HepG2 (cell line): ENCODE data around the gene STUB1. TPM values are rescaled to one million over a fixed set of nuclear protein-coding genes. Genes with fewer than 3 reads are reported as not detected.

Experiments
- BHLHE40 ChIP-seq: IDR thresholded peaks from 2 replicates; pipeline ENCODE4 v1.6.1; 2011; ENCODE audit warnings: low read length, improper control_type of control experiment
- CENPX ChIP-seq: sonication (generic); formaldehyde crosslinking; IDR thresholded peaks from 2 replicates; pipeline ENCODE4 v1.9.0; 2021; ENCODE audit warnings: mild to moderate bottlenecking, missing genetic modification reagents, moderate library complexity
- HOXD1 ChIP-seq: sonication (generic); formaldehyde crosslinking; IDR thresholded peaks from 2 replicates; pipeline ENCODE4 v1.5.0; 2020; ENCODE audit warnings: missing genetic modification reagents
- REPIN1 ChIP-seq: sonication (generic); formaldehyde crosslinking; IDR thresholded peaks from 2 replicates; pipeline ENCODE4 v1.8.0; 2022; ENCODE audit warnings: missing genetic modification reagents, low read depth, mild to moderate bottlenecking, borderline replicate concordance
- RXRB ChIP-seq: IDR thresholded peaks from 2 replicates; pipeline ENCODE4 v1.6.1; 2016; ENCODE audit warnings: borderline replicate concordance, missing genetic modification reagents, missing compliant biosample characterization
- SP4 ChIP-seq: sonication (generic); formaldehyde crosslinking; IDR thresholded peaks from 2 replicates; pipeline ENCODE4 v1.8.1; 2023; ENCODE audit warnings: mild to moderate bottlenecking, missing genetic modification reagents
- TBX2 ChIP-seq: sonication (generic); formaldehyde crosslinking; IDR thresholded peaks from 2 replicates; pipeline ENCODE4 v1.5.0; 2020; ENCODE audit warnings: missing genetic modification reagents, mild to moderate bottlenecking, borderline replicate concordance
- ZKSCAN1 ChIP-seq: fragments of 150-350 bp; IDR thresholded peaks from 2 replicates; pipeline ENCODE4 v1.6.1; 2014; ENCODE audit warnings: low read length
- ZNF567 ChIP-seq: sonication (generic); formaldehyde crosslinking; IDR thresholded peaks from 2 replicates; pipeline ENCODE4 v1.8.1; 2023; ENCODE audit warnings: mild to moderate bottlenecking, missing genetic modification reagents, borderline replicate concordance
- ZSCAN21 ChIP-seq: sonication (generic); formaldehyde crosslinking; IDR thresholded peaks from 2 replicates; pipeline ENCODE4 v1.8.0; 2022; ENCODE audit warnings: mild to moderate bottlenecking, missing genetic modification reagents, moderate library complexity, borderline replicate concordance
- polyA plus RNA-seq, 8 experiments: library from polyadenylated mRNA; depleted of rRNA in 3 of 8; stranded (reverse) in 7 of 8; unstranded in 1 of 8; fragments of >200 nt; fragmentation: Illumina TruSeq in 4 of 8; extraction: Trizol in 4 of 8; gene quantifications; 2 replicates each; pipeline versions ENCODE4 v1.2.1 to v1.2.3, GENCODE V29; 2011 to 2016; ENCODE audit warnings: low read depth in 4 of 8, missing spikeins in 1 of 8, mixed read lengths in 1 of 8; ENCODE audit not compliant: insufficient read depth in 1 of 8
- total RNA-seq, 5 experiments: library from RNA; depleted of rRNA; stranded (reverse); fragments of >200 nt; fragmentation: Illumina TruSeq; extraction: Trizol; gene quantifications; 2 replicates each; pipeline ENCODE4 v1.2.3, GENCODE V29; 2016; ENCODE audit warnings: low read depth in 1 of 5
- TF ChIP-seq, protein P1 (sequence below): sonication (generic); formaldehyde crosslinking; IDR thresholded peaks from 2 replicates; pipeline ENCODE4 v1.4.0; 2020; ENCODE audit warnings: mild to moderate bottlenecking, missing genetic modification reagents
- TF ChIP-seq, protein P2 (sequence below): sonication (generic); formaldehyde crosslinking; IDR thresholded peaks from 2 replicates; pipeline ENCODE4 v1.4.0; 2020; ENCODE audit warnings: missing genetic modification reagents
- TF ChIP-seq, protein P3 (sequence below): IDR thresholded peaks from 2 replicates; pipeline ENCODE4 v1.6.1; 2012; ENCODE audit warnings: low read length, improper control_type of control experiment

The STUB1 gene
- total and polyA plus RNA-seq, 2 of the 13 experiments (the other 11 are each of a cell fraction or from before 2014, with no cell fraction given), result 52.9 to 78.2 TPM

DNA sequence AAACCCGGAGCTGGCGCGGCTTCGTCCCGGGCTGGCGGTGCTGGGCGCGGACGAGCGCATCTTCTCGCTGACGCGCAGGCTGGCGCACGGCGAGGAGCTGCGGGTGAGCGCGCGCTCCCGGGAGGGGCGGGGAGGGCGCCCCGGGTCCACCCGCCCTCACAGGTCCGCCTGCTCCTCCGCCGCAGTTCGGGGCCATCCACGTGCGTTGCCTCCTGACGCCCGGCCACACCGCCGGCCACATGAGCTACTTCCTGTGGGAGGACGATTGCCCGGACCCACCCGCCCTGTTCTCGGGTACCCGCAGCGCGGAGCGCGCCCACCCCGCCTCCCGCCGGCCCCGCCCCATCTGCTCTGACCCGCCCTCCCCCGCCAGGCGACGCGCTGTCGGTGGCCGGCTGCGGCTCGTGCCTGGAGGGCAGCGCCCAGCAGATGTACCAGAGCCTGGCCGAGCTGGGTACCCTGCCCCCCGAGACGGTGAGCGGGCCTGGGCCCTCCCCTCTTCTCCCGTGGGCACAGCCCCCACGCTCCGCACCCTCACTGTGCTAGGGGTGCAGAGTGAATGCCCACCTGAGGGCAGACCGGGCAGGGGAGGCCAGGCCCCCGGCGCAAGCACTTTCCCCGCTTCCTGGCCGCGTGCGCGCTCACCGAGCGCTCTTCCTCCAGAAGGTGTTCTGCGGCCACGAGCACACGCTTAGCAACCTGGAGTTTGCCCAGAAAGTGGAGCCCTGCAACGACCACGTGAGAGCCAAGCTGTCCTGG, 48.1 kb downstream of the STUB1 start (continued):
- TF ChIP-seq, protein P1, sequence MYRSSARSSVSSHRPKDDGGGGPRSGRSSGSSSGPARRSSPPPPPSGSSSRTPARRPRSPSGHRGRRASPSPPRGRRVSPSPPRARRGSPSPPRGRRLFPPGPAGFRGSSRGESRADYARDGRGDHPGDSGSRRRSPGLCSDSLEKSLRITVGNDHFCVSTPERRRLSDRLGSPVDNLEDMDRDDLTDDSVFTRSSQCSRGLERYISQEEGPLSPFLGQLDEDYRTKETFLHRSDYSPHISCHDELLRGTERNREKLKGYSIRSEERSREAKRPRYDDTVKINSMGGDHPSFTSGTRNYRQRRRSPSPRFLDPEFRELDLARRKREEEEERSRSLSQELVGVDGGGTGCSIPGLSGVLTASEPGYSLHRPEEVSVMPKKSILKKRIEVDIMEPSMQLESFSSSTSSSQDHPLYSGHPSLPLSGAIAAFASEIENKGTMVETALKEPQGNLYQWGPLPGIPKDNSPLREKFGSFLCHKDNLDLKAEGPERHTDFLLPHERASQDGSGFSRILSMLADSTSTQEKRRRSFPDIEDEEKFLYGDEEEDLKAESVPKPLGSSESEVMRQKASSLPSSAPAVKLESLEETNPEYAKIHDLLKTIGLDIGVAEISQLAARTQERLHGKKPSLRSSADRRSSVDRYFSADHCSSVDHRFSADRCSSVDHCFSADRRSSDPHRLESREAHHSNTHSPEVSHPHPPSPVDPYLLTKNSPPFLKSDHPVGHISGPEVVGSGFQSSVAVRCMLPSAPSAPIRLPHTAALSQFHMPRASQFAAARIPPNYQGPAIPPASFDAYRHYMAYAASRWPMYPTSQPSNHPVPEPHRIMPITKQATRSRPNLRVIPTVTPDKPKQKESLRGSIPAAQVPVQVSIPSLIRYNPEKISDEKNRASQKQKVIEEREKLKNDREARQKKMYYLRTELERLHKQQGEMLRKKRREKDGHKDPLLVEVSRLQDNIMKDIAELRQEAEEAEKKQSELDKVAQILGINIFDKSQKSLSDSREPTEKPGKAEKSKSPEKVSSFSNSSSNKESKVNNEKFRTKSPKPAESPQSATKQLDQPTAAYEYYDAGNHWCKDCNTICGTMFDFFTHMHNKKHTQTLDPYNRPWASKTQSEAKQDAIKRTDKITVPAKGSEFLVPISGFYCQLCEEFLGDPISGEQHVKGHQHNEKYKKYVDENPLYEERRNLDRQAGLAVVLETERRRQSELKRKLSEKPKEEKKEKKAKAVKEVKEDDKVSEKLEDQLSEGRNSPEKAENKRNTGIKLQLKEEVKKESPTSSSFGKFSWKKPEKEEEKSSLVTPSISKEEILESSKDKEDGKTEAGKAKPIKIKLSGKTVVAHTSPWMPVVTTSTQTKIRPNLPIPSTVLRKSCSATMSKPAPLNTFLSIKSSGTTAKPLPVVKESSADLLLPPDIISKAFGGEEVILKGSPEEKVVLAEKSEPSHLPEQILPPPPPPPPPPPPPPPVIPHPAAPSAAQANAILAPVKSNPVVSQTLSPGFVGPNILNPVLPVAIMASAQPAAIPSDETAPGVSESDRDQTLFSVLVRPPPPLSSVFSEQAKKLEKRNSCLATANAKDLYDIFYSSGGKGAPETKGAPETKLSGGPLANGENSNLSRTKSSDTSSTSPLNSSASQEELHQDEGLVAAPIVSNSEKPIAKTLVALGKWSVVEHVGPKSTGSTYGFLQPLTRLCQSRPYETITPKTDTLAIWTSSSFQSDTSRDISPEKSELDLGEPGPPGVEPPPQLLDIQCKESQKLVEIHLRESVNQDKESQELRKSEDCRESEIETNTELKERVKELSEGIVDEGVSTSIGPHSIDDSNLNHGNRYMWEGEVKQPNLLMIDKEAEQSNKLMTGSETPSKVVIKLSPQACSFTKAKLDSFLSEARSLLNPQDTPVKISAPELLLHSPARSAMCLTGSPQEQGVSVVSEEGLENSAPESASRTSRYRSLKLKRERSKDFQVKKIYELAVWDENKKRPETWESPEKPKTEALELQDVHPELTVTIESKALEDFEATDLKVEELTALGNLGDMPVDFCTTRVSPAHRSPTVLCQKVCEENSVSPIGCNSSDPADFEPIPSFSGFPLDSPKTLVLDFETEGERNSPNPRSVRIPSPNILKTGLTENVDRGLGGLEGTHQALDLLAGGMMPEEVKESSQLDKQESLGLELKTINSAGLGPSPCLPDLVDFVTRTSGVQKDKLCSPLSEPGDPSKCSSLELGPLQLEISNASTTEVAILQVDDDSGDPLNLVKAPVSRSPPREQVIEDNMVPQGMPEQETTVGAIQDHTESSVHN (CRISPR knock-in tag), result no peak
- TF ChIP-seq, protein P2, sequence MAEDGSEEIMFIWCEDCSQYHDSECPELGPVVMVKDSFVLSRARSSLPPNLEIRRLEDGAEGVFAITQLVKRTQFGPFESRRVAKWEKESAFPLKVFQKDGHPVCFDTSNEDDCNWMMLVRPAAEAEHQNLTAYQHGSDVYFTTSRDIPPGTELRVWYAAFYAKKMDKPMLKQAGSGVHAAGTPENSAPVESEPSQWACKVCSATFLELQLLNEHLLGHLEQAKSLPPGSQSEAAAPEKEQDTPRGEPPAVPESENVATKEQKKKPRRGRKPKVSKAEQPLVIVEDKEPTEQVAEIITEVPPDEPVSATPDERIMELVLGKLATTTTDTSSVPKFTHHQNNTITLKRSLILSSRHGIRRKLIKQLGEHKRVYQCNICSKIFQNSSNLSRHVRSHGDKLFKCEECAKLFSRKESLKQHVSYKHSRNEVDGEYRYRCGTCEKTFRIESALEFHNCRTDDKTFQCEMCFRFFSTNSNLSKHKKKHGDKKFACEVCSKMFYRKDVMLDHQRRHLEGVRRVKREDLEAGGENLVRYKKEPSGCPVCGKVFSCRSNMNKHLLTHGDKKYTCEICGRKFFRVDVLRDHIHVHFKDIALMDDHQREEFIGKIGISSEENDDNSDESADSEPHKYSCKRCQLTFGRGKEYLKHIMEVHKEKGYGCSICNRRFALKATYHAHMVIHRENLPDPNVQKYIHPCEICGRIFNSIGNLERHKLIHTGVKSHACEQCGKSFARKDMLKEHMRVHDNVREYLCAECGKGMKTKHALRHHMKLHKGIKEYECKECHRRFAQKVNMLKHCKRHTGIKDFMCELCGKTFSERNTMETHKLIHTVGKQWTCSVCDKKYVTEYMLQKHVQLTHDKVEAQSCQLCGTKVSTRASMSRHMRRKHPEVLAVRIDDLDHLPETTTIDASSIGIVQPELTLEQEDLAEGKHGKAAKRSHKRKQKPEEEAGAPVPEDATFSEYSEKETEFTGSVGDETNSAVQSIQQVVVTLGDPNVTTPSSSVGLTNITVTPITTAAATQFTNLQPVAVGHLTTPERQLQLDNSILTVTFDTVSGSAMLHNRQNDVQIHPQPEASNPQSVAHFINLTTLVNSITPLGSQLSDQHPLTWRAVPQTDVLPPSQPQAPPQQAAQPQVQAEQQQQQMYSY (CRISPR knock-in tag), result no peak
- 0 out of 2 replicates have a peak, but pooled peaks have one; percentile 19 for TF ChIP-seq SP4 (CRISPR knock-in tag)
- TF ChIP-seq CENPX (CRISPR knock-in tag), result no peak
- TF ChIP-seq ZKSCAN1, result no peak
- TF ChIP-seq ZSCAN21 (CRISPR knock-in tag), result 0 out of 2 replicates have a peak, but pooled peaks have one; percentile 14
- peak; percentile 16; the same call in 1 of the 2 replicates for TF ChIP-seq TBX2 (CRISPR knock-in tag)
- TF ChIP-seq HOXD1 (CRISPR knock-in tag), result no peak
- TF ChIP-seq ZNF567 (CRISPR knock-in tag), result no peak
- TF ChIP-seq, protein P3, sequence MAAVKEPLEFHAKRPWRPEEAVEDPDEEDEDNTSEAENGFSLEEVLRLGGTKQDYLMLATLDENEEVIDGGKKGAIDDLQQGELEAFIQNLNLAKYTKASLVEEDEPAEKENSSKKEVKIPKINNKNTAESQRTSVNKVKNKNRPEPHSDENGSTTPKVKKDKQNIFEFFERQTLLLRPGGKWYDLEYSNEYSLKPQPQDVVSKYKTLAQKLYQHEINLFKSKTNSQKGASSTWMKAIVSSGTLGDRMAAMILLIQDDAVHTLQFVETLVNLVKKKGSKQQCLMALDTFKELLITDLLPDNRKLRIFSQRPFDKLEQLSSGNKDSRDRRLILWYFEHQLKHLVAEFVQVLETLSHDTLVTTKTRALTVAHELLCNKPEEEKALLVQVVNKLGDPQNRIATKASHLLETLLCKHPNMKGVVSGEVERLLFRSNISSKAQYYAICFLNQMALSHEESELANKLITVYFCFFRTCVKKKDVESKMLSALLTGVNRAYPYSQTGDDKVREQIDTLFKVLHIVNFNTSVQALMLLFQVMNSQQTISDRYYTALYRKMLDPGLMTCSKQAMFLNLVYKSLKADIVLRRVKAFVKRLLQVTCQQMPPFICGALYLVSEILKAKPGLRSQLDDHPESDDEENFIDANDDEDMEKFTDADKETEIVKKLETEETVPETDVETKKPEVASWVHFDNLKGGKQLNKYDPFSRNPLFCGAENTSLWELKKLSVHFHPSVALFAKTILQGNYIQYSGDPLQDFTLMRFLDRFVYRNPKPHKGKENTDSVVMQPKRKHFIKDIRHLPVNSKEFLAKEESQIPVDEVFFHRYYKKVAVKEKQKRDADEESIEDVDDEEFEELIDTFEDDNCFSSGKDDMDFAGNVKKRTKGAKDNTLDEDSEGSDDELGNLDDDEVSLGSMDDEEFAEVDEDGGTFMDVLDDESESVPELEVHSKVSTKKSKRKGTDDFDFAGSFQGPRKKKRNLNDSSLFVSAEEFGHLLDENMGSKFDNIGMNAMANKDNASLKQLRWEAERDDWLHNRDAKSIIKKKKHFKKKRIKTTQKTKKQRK, result no peak
- no peak for TF ChIP-seq BHLHE40
- TF ChIP-seq RXRB (CRISPR knock-in tag), result no peak
- no peak for TF ChIP-seq REPIN1
